ENCODE results near the gene ENTPD6.
"Not testable (repeated sequence)": the region's sequence is repeated elsewhere in the genome, so short reads cannot be mapped to it uniquely, and the experiment has no call there.

The ENTPD6 gene

DNA sequence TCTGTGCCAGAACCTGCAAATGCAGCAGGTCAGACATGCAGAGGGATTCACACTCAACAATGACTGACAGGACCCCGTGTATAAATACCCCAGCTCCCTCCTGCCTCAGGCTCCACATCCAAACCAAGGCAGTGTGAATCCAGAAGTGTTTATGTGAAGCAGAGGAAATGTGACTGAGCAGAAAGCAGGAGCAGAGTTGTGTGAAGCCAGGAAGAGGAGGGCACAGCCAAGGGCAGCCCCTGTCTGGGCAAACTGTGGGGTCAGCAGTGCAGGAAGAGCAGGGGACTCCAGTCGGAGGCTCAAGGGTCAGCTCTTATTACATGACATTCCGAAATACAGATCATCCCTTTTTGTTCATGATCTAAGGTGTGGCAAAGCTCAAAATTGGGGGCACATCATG lies 19.3 kb upstream of the ENTPD6 start:
- no peak overlapping the region for H3K4me3 ChIP-seq (ENCODE audit: low read depth, low read length)
- TF ChIP-seq, protein P1, sequence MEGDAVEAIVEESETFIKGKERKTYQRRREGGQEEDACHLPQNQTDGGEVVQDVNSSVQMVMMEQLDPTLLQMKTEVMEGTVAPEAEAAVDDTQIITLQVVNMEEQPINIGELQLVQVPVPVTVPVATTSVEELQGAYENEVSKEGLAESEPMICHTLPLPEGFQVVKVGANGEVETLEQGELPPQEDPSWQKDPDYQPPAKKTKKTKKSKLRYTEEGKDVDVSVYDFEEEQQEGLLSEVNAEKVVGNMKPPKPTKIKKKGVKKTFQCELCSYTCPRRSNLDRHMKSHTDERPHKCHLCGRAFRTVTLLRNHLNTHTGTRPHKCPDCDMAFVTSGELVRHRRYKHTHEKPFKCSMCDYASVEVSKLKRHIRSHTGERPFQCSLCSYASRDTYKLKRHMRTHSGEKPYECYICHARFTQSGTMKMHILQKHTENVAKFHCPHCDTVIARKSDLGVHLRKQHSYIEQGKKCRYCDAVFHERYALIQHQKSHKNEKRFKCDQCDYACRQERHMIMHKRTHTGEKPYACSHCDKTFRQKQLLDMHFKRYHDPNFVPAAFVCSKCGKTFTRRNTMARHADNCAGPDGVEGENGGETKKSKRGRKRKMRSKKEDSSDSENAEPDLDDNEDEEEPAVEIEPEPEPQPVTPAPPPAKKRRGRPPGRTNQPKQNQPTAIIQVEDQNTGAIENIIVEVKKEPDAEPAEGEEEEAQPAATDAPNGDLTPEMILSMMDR (conservative IDR thresholded peaks at IDR 0.05; ENCODE audit: low read depth, low read length) = no peak
- DNase-seq (ENCODE audit: low read depth) = no peak

DNA sequence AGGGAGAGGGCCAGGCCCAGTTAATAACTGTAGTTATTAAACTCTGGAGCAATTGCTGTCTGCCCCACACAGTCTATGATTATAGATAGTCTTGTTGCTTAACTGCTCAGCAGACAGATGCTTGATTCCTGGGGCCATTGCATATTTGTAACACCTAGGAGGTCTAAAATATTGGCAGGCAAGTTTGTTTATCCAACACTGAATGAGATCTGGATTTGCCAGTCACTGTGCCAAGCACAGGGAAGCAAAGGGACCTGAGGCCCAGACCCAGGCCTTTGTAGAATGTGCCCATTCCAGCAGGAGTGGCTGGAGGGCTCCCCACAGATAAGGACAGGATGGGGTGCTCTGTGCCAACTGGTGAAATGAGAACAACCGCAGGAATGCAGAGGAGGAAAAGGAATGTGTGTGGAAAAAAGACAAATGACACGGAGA lies 17.6 kb upstream of the ENTPD6 start:
- DNase-seq (ENCODE audit: low read depth) = peak; percentile 48
- H3K4me3 ChIP-seq (ENCODE audit: low read depth, low read length) = no peak overlapping the region
- TF ChIP-seq, protein P1 (conservative IDR thresholded peaks at IDR 0.05; ENCODE audit: low read depth, low read length) = no peak

GRCh38 chr20:25178563-25179438 lies 16.7 kb upstream of the ENTPD6 start:
- no peak overlapping the region for H3K4me3 ChIP-seq (ENCODE audit: low read depth, low read length)
- TF ChIP-seq, protein P1 (conservative IDR thresholded peaks at IDR 0.05; ENCODE audit: low read depth, low read length) = peak; percentile 90
- peak; percentile 92 for DNase-seq (ENCODE audit: low read depth)

GRCh38 chr20:25179439-25180089 lies 15.9 kb upstream of the ENTPD6 start:
- TF ChIP-seq, protein P1 (conservative IDR thresholded peaks at IDR 0.05; ENCODE audit: low read depth, low read length) = no peak
- DNase-seq (ENCODE audit: low read depth) = no peak
- no peak overlapping the region for H3K4me3 ChIP-seq (ENCODE audit: low read depth, low read length)

DNA sequence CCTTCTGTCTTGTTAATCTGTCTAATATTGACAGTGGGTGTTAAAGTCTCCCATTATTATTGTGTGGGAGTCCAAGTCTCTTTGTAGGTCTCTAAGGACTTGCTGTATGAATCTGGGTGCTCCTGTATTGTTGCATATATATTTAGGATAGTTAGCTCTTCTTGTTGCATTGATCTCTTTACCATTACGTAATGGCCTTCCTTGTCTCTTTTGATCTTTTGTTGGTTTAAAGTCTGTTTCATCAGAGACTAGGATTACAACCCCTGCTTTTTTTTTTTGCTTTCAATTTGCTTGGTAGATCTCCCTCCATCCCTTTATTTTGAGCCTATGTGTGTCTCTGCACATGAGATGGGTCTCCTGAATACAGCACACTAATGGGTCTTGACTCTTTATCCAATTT lies 11.1 kb upstream of the ENTPD6 start:
- DNase-seq (ENCODE audit: low read depth); H3K4me3 ChIP-seq (ENCODE audit: low read depth, low read length): not testable (repeated sequence)

- TF ChIP-seq, protein P1 (conservative IDR thresholded peaks at IDR 0.05; ENCODE audit: low read depth, low read length) = no peak
- H3K4me3 ChIP-seq (ENCODE audit: low read depth, low read length) = no peak overlapping the region
Observed at GRCh38 chr20:25187220-25187619, 8.3 kb upstream of the ENTPD6 start.

GRCh38 chr20:25187635-25188034 lies 7.9 kb upstream of the ENTPD6 start:
- H3K4me3 ChIP-seq (ENCODE audit: low read depth, low read length) = no peak overlapping the region
- TF ChIP-seq, protein P1 (conservative IDR thresholded peaks at IDR 0.05; ENCODE audit: low read depth, low read length) = no peak
- no peak for DNase-seq (ENCODE audit: low read depth)

More at GRCh38 chr20:25187220-25187619, 8.3 kb upstream of the ENTPD6 start:
- no peak for DNase-seq (ENCODE audit: low read depth)
